HepG2 (cell line): ENCODE results near the gene PSMD4. TPM values are rescaled to one million over a fixed set of nuclear protein-coding genes. Genes with fewer than 3 reads are reported as not detected.

ENCODE experiments used
- ARID2 ChIP-seq: sonication (generic); formaldehyde crosslinking; IDR thresholded peaks from 2 replicates; pipeline ENCODE4 v1.8.1; 2022; ENCODE audit warnings: mild to moderate bottlenecking, missing genetic modification reagents, borderline replicate concordance
- ERF ChIP-seq: IDR thresholded peaks from 2 replicates; pipeline ENCODE4 v1.6.1; 2018; ENCODE audit warnings: missing biosample characterization, missing genetic modification reagents
- ETV5 ChIP-seq: IDR thresholded peaks from 2 replicates; pipeline ENCODE4 v1.6.1; 2018; ENCODE audit warnings: missing biosample characterization, missing genetic modification reagents, inconsistent platforms, borderline replicate concordance
- GLI4 ChIP-seq: sonication (generic); formaldehyde crosslinking; IDR thresholded peaks from 2 replicates; pipeline ENCODE4 v1.5.1; 2020; ENCODE audit warnings: missing genetic modification reagents, mild to moderate bottlenecking, moderate library complexity, borderline replicate concordance
- MATR3 ChIP-seq: sonication (generic); formaldehyde crosslinking; IDR thresholded peaks from 2 replicates; pipeline ENCODE4 v1.4.0; 2020; ENCODE audit warnings: missing genetic modification reagents
- NCOA1 ChIP-seq: sonication (generic); formaldehyde crosslinking; IDR thresholded peaks from 2 replicates; pipeline ENCODE4 v1.9.0; 2021; ENCODE audit warnings: missing genetic modification reagents
- NCOA5 ChIP-seq: sonication (generic); formaldehyde crosslinking; IDR thresholded peaks from 2 replicates; pipeline ENCODE4 v1.4.0; 2020; ENCODE audit warnings: missing genetic modification reagents
- PRMT3 ChIP-seq: sonication (generic); formaldehyde crosslinking; IDR thresholded peaks from 2 replicates; pipeline ENCODE4 v1.8.1; 2022; ENCODE audit warnings: low read depth, mild to moderate bottlenecking, moderate library complexity, missing genetic modification reagents, borderline replicate concordance
- RBFOX2 ChIP-seq: fragments of 200-400 bp; formaldehyde crosslinking; IDR thresholded peaks from 2 replicates; pipeline ENCODE4 v1.6.1; 2017; ENCODE audit warnings: low read depth, mild to moderate bottlenecking, low read length
- RELA ChIP-seq: sonication (generic); formaldehyde crosslinking; IDR thresholded peaks from 2 replicates; pipeline ENCODE4 v1.4.0; 2020; ENCODE audit warnings: missing genetic modification reagents
- SIX4 ChIP-seq: sonication (generic); formaldehyde crosslinking; IDR thresholded peaks from 2 replicates; pipeline ENCODE4 v1.4.0; 2020; ENCODE audit warnings: missing genetic modification reagents
- ZBTB37 ChIP-seq: sonication (generic); formaldehyde crosslinking; IDR thresholded peaks from 2 replicates; pipeline ENCODE4 v1.4.0; 2020; ENCODE audit warnings: mild to moderate bottlenecking, missing genetic modification reagents
- ZNF143 ChIP-seq: sonication (generic); formaldehyde crosslinking; IDR thresholded peaks from 2 replicates; pipeline ENCODE4 v1.4.0; 2020; ENCODE audit warnings: missing genetic modification reagents
- ZNF639 ChIP-seq: conservative IDR thresholded peaks from 2 replicates; pipeline ENCODE4 v1.6.1; 2018; ENCODE audit warnings: missing genetic modification reagents
- polyA plus RNA-seq, 8 experiments: library from polyadenylated mRNA; depleted of rRNA in 3 of 8; stranded (reverse) in 7 of 8; unstranded in 1 of 8; fragments of >200 nt; fragmentation: Illumina TruSeq in 4 of 8; extraction: Trizol in 4 of 8; gene quantifications; 2 replicates each; pipeline versions ENCODE4 v1.2.1 to v1.2.3, GENCODE V29; 2011 to 2016; ENCODE audit warnings: low read depth in 4 of 8, missing spikeins in 1 of 8, mixed read lengths in 1 of 8; ENCODE audit not compliant: insufficient read depth in 1 of 8
- total RNA-seq, 5 experiments: library from RNA; depleted of rRNA; stranded (reverse); fragments of >200 nt; fragmentation: Illumina TruSeq; extraction: Trizol; gene quantifications; 2 replicates each; pipeline ENCODE4 v1.2.3, GENCODE V29; 2016; ENCODE audit warnings: low read depth in 1 of 5
- TF ChIP-seq, protein P1 (sequence below): sonication (generic); formaldehyde crosslinking; IDR thresholded peaks from 2 replicates; pipeline ENCODE4 v1.5.0; 2020; ENCODE audit warnings: mild to moderate bottlenecking, missing genetic modification reagents
- TF ChIP-seq, protein P2 (sequence below): sonication (generic); formaldehyde crosslinking; IDR thresholded peaks from 2 replicates; pipeline ENCODE4 v1.5.1; 2020; ENCODE audit warnings: mild to moderate bottlenecking, missing genetic modification reagents, borderline replicate concordance
- TF ChIP-seq, protein P3 (sequence below): sonication (generic); formaldehyde crosslinking; IDR thresholded peaks from 2 replicates; pipeline ENCODE4 v1.8.0; 2022; ENCODE audit warnings: mild to moderate bottlenecking, missing genetic modification reagents, moderate library complexity

The PSMD4 gene
- total and polyA plus RNA-seq, 2 of the 13 experiments (the other 11 are each of a cell fraction or from before 2014, with no cell fraction given), result 194 to 243 TPM

DNA sequence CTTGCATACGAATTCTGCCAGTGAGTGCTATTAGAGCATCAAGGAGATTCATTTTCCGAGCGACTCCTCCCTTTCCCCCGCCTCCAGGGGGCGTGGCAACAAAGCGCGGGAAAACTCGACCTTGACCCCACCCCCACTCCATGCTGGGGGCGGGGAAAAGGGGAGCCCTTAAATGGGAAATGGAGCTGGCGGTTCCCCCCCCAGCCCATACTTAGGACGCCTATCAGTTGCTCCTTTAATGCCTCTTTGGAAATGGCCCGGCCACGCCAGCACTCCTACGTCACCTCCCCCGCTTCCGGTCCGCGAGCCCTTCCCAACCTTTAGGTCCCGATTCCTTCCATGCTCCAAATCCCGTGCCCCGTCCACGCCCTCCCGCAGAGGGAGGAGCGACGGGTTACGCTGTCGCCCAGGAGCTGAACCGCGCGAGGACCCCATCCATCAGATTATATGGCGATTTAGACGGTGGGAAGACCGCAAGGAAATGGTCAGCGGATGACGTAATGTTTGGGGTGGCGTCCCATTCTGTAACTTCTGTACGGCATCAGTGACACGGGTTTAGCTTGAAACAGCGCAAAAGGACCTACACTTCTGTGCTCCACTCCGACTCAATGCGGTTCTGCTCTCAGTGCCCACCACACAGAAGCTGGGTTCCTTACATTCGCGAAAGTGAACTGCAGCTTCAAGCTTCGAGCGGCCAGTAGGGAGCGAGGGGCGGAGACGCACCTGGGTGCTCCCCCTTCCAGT lies 26.9 kb downstream of the PSMD4 start (continued):
- peak; percentile 13; the same call in 1 of the 2 replicates for TF ChIP-seq ERF
- TF ChIP-seq ZBTB37 (CRISPR knock-in tag), result no peak
- TF ChIP-seq ARID2, result no peak
- no peak for TF ChIP-seq PRMT3 (CRISPR knock-in tag)
- TF ChIP-seq, protein P1, sequence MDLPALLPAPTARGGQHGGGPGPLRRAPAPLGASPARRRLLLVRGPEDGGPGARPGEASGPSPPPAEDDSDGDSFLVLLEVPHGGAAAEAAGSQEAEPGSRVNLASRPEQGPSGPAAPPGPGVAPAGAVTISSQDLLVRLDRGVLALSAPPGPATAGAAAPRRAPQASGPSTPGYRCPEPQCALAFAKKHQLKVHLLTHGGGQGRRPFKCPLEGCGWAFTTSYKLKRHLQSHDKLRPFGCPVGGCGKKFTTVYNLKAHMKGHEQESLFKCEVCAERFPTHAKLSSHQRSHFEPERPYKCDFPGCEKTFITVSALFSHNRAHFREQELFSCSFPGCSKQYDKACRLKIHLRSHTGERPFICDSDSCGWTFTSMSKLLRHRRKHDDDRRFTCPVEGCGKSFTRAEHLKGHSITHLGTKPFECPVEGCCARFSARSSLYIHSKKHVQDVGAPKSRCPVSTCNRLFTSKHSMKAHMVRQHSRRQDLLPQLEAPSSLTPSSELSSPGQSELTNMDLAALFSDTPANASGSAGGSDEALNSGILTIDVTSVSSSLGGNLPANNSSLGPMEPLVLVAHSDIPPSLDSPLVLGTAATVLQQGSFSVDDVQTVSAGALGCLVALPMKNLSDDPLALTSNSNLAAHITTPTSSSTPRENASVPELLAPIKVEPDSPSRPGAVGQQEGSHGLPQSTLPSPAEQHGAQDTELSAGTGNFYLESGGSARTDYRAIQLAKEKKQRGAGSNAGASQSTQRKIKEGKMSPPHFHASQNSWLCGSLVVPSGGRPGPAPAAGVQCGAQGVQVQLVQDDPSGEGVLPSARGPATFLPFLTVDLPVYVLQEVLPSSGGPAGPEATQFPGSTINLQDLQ (CRISPR knock-in tag), result no peak
- no peak for TF ChIP-seq NCOA5 (CRISPR knock-in tag)
- TF ChIP-seq ETV5 (CRISPR knock-in tag), result peak; percentile 72
- no peak; the same call in 1 of the 2 replicates for TF ChIP-seq ZNF639 (CRISPR knock-in tag)
- TF ChIP-seq RBFOX2, result peak; percentile 3; the same call in 1 of the 2 replicates
- TF ChIP-seq, protein P2, sequence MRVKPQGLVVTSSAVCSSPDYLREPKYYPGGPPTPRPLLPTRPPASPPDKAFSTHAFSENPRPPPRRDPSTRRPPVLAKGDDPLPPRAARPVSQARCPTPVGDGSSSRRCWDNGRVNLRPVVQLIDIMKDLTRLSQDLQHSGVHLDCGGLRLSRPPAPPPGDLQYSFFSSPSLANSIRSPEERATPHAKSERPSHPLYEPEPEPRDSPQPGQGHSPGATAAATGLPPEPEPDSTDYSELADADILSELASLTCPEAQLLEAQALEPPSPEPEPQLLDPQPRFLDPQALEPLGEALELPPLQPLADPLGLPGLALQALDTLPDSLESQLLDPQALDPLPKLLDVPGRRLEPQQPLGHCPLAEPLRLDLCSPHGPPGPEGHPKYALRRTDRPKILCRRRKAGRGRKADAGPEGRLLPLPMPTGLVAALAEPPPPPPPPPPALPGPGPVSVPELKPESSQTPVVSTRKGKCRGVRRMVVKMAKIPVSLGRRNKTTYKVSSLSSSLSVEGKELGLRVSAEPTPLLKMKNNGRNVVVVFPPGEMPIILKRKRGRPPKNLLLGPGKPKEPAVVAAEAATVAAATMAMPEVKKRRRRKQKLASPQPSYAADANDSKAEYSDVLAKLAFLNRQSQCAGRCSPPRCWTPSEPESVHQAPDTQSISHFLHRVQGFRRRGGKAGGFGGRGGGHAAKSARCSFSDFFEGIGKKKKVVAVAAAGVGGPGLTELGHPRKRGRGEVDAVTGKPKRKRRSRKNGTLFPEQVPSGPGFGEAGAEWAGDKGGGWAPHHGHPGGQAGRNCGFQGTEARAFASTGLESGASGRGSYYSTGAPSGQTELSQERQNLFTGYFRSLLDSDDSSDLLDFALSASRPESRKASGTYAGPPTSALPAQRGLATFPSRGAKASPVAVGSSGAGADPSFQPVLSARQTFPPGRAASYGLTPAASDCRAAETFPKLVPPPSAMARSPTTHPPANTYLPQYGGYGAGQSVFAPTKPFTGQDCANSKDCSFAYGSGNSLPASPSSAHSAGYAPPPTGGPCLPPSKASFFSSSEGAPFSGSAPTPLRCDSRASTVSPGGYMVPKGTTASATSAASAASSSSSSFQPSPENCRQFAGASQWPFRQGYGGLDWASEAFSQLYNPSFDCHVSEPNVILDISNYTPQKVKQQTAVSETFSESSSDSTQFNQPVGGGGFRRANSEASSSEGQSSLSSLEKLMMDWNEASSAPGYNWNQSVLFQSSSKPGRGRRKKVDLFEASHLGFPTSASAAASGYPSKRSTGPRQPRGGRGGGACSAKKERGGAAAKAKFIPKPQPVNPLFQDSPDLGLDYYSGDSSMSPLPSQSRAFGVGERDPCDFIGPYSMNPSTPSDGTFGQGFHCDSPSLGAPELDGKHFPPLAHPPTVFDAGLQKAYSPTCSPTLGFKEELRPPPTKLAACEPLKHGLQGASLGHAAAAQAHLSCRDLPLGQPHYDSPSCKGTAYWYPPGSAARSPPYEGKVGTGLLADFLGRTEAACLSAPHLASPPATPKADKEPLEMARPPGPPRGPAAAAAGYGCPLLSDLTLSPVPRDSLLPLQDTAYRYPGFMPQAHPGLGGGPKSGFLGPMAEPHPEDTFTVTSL (CRISPR knock-in tag), result no peak
- no peak for TF ChIP-seq RELA (CRISPR knock-in tag)
- no peak for TF ChIP-seq MATR3
- TF ChIP-seq NCOA1 (CRISPR knock-in tag), result peak; percentile 92; the same call in 1 of the 2 replicates
- TF ChIP-seq SIX4 (CRISPR knock-in tag), result no peak
- 0 out of 2 replicates have a peak, but pooled peaks have one; percentile 94 for TF ChIP-seq GLI4 (CRISPR knock-in tag)
- TF ChIP-seq ZNF143 (CRISPR knock-in tag), result no peak; the same call in 1 of the 2 replicates
- TF ChIP-seq, protein P3, sequence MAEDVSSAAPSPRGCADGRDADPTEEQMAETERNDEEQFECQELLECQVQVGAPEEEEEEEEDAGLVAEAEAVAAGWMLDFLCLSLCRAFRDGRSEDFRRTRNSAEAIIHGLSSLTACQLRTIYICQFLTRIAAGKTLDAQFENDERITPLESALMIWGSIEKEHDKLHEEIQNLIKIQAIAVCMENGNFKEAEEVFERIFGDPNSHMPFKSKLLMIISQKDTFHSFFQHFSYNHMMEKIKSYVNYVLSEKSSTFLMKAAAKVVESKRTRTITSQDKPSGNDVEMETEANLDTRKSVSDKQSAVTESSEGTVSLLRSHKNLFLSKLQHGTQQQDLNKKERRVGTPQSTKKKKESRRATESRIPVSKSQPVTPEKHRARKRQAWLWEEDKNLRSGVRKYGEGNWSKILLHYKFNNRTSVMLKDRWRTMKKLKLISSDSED, result no peak
